ENCODE measurements around the gene CAMSAP2.
"Not testable (repeated sequence)": the region's sequence is repeated elsewhere in the genome, so short reads cannot be mapped to it uniquely, and the experiment has no call there.

CAMSAP2 gene

GRCh38 chr1:200738949-200739651 lies 407 bp downstream of the CAMSAP2 start:
- DNase-seq (ENCODE audit: low spot score) = peak; percentile 59

DNA sequence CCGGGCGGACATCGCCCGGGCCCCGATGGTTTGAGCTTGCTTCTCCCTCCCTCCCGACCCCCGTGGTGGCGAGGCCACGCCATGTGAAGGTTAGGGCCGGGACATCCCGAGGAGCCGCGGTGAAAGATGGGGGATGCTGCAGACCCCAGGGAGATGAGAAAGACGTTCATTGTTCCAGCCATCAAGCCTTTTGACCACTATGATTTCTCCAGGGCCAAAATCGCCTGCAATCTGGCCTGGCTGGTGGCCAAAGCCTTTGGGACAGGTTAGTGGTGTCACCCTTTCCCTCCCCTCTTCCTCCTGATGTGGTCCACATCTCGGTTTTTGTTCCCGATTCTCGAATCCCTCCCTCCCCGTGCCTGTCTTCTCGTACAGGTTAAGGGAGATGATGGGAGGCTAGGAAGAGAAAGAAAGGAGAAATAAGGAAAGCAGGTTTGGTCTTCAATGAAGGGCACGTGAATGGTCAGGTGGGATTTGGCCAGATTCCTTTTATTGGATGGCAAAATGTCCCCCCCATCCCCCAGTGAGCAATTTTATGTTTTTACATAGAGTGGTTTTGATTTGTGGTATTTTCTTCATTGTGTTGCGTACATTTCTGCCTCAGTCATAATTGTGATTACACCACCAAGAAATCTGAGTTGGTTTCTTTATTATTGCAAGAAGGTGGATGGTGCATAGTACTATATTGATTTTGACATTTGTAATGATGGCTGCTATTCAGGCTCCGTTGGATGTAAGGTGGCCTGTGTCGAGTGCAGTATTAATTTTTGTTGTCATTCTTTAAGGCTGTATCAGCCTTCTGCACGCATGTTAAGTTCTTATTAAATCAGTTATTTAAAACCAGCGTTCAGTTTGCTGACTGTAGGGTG lies 1.2 kb downstream of the CAMSAP2 start:
- DNase-seq (ENCODE audit: low spot score) = peak; percentile 28

DNA sequence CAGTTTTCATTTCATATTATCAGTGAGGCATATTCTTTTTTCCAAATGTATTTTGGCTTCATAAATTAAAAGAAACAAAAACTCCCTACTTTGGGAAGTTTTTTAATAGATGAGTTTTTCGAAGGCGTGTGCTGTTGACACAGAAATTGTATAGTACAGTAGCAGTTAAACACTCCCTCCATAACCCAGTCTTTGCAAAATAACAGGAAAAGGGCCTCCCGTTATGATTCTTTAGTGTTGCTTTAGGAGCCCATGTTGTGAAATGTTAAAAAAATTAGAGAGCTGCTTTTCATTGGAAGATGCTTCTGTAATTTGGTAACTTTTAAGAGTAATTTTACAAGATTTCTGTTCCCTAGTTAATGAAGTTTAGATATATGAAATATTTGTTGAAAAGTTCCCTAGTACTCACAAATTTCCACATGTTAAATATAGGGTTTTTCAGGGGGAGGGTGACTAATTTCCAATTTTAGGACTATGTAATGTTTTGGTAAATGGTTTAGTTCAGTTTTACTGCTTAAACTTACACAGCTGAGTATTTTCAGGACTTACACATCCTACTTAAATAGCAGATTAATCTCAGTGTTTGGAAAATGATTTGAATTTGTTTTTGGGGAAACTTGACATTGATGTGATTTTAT lies 2.0 kb downstream of the CAMSAP2 start:
- DNase-seq (ENCODE audit: low spot score) = no peak

GRCh38 chr1:200741551-200742207 lies 3.0 kb downstream of the CAMSAP2 start:
- DNase-seq (ENCODE audit: low spot score) = no peak

GRCh38 chr1:200744143-200744542 lies 5.5 kb downstream of the CAMSAP2 start:
- DNase-seq (ENCODE audit: low spot score) = no peak

DNA sequence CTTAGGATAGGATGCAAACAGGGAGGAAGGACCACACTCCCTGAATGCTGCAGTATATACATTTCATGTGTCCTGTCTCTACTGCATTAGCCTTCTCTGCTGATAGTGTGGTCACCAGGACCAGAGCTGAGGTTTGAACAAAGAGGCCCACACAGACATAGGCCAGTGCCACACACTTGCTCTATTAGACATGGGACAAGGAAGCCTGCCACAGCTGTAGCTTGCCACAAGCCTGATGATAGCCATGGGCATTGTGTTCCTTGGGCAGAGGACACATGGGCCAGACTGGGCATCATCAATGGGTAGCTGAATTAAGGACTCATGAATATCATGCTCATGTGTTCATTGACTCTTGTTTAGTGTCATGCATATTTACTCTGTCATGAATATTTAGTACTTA lies 10.4 kb downstream of the CAMSAP2 start:
- DNase-seq (ENCODE audit: low spot score) = no peak

GRCh38 chr1:200750749-200751148 lies 12.1 kb downstream of the CAMSAP2 start:
- not testable (repeated sequence) for DNase-seq (ENCODE audit: low spot score)

GRCh38 chr1:200751717-200752116 lies 13.0 kb downstream of the CAMSAP2 start:
- no peak for DNase-seq (ENCODE audit: low spot score)

DNA sequence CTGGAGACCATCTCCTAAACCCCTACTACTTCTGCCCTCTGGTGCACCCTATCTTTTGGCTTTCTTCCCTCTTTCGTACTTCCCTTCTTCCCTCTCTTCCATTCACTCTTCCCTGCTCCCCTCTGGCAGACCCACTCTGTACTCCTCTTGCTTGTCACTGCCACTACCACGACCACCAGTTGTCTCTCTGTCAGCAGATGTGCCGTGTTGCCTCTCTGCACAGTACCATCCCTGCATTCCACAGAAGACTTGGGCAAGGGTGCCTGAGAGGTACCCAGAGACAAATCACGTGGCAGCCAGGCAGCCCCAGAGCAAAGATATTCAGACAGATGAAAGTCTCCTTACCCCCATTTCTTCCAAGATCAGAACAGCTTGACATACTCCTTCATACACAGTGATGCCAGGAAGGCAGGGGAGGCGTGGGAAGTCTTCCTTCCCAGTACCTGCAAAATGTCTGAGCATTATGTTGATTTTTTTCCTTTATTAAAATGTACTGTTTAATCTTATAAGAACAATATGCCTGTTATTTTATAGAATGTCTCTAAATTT lies 15.0 kb downstream of the CAMSAP2 start:
- DNase-seq (ENCODE audit: low spot score) = no peak

GRCh38 chr1:200755456-200755855 lies 16.8 kb downstream of the CAMSAP2 start:
- no peak for DNase-seq (ENCODE audit: low spot score)

DNA sequence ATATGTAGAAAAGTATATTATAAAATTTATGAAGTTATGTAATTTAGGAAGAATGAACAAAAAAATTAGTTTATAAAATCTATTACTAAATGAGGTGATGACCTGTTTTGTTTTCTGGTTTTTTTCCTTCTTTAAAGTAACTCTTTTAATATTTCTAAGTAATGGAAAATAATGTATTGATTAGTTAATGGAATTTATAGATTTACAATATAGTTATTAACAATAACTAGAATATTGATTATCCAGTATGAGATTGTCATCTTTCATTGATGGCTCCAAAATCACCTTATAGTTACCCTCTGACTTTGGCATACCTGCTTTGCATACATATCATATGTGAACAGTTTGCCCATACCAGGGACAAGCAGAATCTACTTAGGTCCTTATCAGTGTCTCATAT lies 23.4 kb downstream of the CAMSAP2 start:
- no peak for DNase-seq (ENCODE audit: low spot score)

DNA sequence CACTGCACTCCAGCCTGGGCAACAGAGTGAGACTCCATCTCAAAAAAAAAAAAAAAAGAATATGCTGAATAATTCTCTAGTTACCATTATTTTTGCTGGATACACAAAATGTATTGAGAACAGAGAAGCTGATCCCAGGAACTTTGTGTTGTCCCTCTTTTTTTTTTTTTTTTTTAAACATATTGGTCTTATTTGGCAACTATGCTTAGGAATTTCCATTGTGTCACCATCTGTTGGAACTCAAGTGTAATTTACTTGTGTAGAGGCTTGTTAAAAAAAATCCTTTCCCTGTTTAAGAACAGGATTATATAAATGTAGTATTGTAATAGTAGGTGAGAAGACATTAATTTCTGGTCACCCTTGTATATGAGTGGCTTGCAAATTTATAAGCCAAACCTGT lies 28.6 kb downstream of the CAMSAP2 start:
- DNase-seq (ENCODE audit: low spot score) = no peak

- no peak for DNase-seq (ENCODE audit: low spot score)
These were observed 33.2 kb downstream of the CAMSAP2 start for GRCh38 chr1:200771625-200772555.

- DNase-seq (ENCODE audit: low spot score) = no peak
These were observed 35.6 kb downstream of the CAMSAP2 start for GRCh38 chr1:200774311-200774710.

GRCh38 chr1:200774735-200775444 lies 36.2 kb downstream of the CAMSAP2 start:
- DNase-seq (ENCODE audit: low spot score) = no peak

DNA sequence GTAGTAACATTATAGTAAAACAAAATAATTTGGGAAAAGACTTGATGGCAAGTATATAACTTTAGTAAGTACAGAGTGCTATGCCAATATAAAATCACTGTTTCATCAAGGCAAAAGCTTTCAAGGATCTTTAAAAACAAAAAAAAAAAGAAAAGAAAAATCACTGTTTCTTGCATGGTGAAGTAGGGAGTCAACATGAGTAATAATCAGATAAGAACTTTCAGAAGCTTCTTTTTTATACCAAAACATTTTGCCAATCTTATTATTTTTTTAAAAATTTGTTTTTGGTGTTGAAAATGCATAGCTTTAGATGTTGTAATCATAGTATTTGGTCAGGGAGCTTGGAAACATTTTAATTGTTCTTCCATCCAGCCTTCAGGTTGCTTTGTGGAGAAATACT lies 37.2 kb downstream of the CAMSAP2 start:
- DNase-seq (ENCODE audit: low spot score) = no peak

DNA sequence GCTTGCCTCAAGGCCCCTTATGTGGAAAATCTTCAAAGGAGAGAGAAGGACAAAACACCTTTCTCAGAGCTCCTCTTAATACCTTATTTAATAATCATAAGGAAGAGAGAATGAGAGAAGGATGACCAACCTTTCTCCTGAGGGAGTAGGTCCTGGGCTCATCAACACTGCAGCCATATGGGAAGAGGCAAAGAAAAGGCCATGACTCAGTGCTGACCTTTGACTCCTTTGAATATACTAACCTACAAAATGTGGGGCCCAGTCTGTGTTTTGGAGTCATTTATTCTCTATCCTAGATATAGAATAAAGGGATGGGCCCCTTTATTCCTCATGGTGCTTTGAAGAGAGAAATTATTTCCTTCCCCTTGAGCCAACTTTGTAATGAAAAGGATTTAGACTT lies 38.3 kb downstream of the CAMSAP2 start:
- no peak for DNase-seq (ENCODE audit: low spot score)

DNA sequence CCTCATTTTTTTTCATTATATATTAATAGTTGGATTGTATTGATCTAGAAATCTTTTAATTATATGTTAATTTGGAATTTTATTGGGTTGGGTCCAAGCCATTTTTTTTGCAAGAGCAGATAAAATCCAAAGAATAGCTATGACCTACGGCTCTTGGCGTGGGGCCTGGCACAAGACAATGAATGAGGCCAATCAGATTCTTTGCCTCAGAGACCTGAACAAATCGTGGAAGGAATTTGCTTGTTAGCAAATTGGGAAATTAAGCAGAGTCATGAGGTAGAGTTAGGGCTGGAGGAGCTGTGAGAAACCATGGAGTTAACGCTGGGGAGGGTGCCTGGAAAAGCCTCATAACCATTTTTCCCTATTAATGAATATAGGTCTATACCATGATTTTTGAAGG lies 40.1 kb downstream of the CAMSAP2 start:
- no peak for DNase-seq (ENCODE audit: low spot score)

GRCh38 chr1:200779326-200779725 lies 40.6 kb downstream of the CAMSAP2 start:
- DNase-seq (ENCODE audit: low spot score) = no peak
